Esophagus muscularis mucosa (tissue), 4 donors: ENCODE results near the gene RNF141. TPM values are rescaled to one million over a fixed set of nuclear protein-coding genes. Genes with fewer than 3 reads are reported as not detected.

Experiments used
- DNase-seq: peaks from one replicate; pipeline ENCODE4 v3.0.0-alpha.2; 2017; ENCODE audit errors: extremely low spot score
- H3K27ac ChIP-seq, 4 donors: fragments of 200-600 bp; sonication (generic); replicated peaks in 1 of 4; 1 replicate in 3 of 4; 2 replicates in 1 of 4; pipeline ENCODE4 v1.5.1; 2016 to 2019; ENCODE audit warnings: mild to moderate bottlenecking in 1 of 4
- H3K27me3 ChIP-seq, 4 donors: fragments of 200-600 bp; sonication (generic); one replicate each; pipeline versions ENCODE4 v1.5.1 to v1.6.0; 2016 to 2019
- H3K36me3 ChIP-seq, 4 donors: fragments of 200-600 bp; sonication (generic); one replicate each; pipeline ENCODE4 v1.5.1; 2016 to 2019
- H3K4me1 ChIP-seq, 4 donors: fragments of 200-600 bp; sonication (generic); one replicate each; pipeline ENCODE4 v1.5.1; 2016 to 2019
- H3K4me3 ChIP-seq, 4 donors: fragments of 200-600 bp; sonication (generic); 1 replicate in 2 of 4; 2 replicates in 2 of 4; pipeline ENCODE4 v1.5.1; 2016 to 2019; ENCODE audit warnings: mild to moderate bottlenecking in 4 of 4, moderate library complexity in 1 of 4
- H3K9me3 ChIP-seq, 4 donors: fragments of 200-600 bp; sonication (generic); 1 replicate in 3 of 4; 2 replicates in 1 of 4; pipeline ENCODE4 v1.5.1; 2016 to 2019
- CTCF ChIP-seq, 3 experiments: fragments of 200-600 bp in 2 of 3; fragments of 450-650 bp in 1 of 3; sonication (generic) in 2 of 3; IDR thresholded peaks; one replicate each; pipeline ENCODE4 v1.5.1; 2017 to 2019; ENCODE audit warnings: antibody characterized with exemption in 3 of 3, mild to moderate bottlenecking in 2 of 3, moderate library complexity in 1 of 3
- EP300 ChIP-seq: sonication (generic); formaldehyde crosslinking; IDR thresholded peaks from one replicate; pipeline ENCODE4 v1.6.1; 2017; ENCODE audit warnings: antibody characterized with exemption
- POLR2A ChIP-seq: fragments of 450-650 bp; IDR thresholded peaks from one replicate; pipeline ENCODE4 v1.6.1; 2017; ENCODE audit warnings: antibody characterized with exemption, moderate library complexity, mild to moderate bottlenecking, low read depth
- POLR2AphosphoS5 ChIP-seq, 2 donors: sonication (generic); formaldehyde crosslinking; IDR thresholded peaks; one replicate each; pipeline ENCODE4 v1.6.1; 2017; ENCODE audit warnings: antibody characterized with exemption in 2 of 2
- WGBS: methylation state at CpG from one replicate; pipeline ENCODE4 v1.1.5; 2018; 5-methylcytosine and 5-hydroxymethylcytosine counted together
- intact Hi-C: fragments of 100-400 bp; cut with DNase I; formaldehyde crosslinking; loops from one replicate; pipeline ENCODE4 v1.15.1; 2023
- total RNA-seq, 4 donors: library from RNA; depleted of rRNA; stranded (reverse); fragments of >200 nt; gene quantifications; one replicate each; pipeline versions ENCODE4 v1.1.0 to v1.2.1, GENCODE V29; 2016

The RNF141 gene
- total RNA-seq, 4 donors from 2014 or later, result 24.1 to 39.3 (median 34.9) TPM

DNA sequence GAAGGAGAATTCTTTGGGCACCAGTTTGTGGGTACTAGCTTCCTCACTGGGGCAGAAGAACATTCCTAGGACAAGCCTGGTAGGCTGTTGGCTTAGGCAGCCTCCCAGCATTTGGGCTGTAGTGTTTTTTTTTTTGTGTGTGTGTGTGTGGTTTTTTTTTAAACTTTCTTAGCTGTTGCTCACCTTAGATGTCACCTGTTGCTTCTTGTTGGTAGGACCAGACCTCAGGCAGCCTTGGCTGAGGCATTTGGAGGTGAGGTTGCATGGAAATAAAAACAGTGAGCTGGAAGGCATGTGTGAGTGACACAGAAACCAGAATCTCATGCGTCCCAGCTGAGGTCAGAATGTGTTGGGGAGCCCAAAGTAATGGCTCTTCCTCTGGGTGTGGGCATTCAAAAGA lies 64.6 kb downstream of the RNF141 start:
- intact Hi-C loops, result no loop called here
- WGBS, result 89% methylated on average over 1 of the region's 1 CpG

GRCh38 chr11:10474551-10474950 lies 66.4 kb downstream of the RNF141 start:
- intact Hi-C loops, result no loop called here

More for the DNA sequence above, 64.6 kb downstream of the RNF141 start:
- no peak overlapping the region for H3K4me3 ChIP-seq
- H3K27ac ChIP-seq, result no peak overlapping the region
- no peak for DNase-seq
- H3K27me3 ChIP-seq, result no peaks in the 10 kb centered on the region
- no peaks in the 10 kb centered on the region for H3K9me3 ChIP-seq
- no peaks in the 10 kb centered on the region for H3K36me3 ChIP-seq
- no peak for TF ChIP-seq POLR2A
- TF ChIP-seq CTCF (IDR thresholded peaks at IDR 0.05), result no peak
- no peak for TF ChIP-seq POLR2AphosphoS5 (IDR thresholded peaks at IDR 0.05)
- TF ChIP-seq EP300, result no peak
- H3K4me1 ChIP-seq, result peaks cover 0 to 12% (median 4%) of the 10 kb centered on the region in 4 donors

DNA sequence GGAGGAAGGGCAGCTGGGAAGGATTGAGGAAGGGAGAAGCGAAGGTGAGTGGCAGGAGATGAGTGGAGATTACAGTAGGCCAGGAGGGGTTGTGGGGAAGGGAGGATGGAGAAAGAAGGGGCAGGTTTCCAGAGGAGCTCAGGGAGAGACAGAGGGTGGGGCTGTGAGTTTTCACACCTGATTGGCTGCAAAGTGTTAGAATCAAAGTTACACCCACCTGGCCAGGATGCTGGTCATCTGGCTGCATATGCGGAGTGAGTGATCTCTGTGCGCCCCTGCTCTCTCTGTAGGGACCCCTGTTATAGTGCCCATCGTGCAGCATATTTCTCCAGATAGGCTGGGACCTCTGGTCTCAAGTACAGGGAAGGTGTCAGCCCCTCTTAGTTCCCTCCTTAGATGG lies 67.6 kb downstream of the RNF141 start:
- Histone ChIP-seq H3K4me3 (no peak overlapping the region), H3K36me3 (no peaks in the 10 kb centered on the region), H3K27me3 (no peaks in the 10 kb centered on the region), H3K27ac (no peak overlapping the region), H3K4me1 (no peaks in the 10 kb centered on the region), H3K9me3 (no peaks in the 10 kb centered on the region)
- WGBS, result 88% methylated on average over 4 of the region's 4 CpGs
- no peak for DNase-seq
- intact Hi-C loops, result no loop called here
- TF ChIP-seq EP300, result no peak
- TF ChIP-seq CTCF (IDR thresholded peaks at IDR 0.05), result no peak
- TF ChIP-seq POLR2AphosphoS5 (IDR thresholded peaks at IDR 0.05), result no peak
- TF ChIP-seq POLR2A, result no peak

More at GRCh38 chr11:10474551-10474950, 66.4 kb downstream of the RNF141 start:
- DNase-seq, result no peak
- 100% methylated on average over 1 of the region's 2 CpGs for WGBS
- H3K27ac ChIP-seq, result no peak overlapping the region
- peaks cover 0 to 11% (median 4%) of the 10 kb centered on the region in 4 donors for H3K4me1 ChIP-seq
- no peaks in the 10 kb centered on the region for H3K27me3 ChIP-seq
- no peaks in the 10 kb centered on the region for H3K9me3 ChIP-seq
- TF ChIP-seq EP300, result no peak
- no peak for TF ChIP-seq POLR2AphosphoS5 (IDR thresholded peaks at IDR 0.05)
- TF ChIP-seq POLR2A, result no peak
- TF ChIP-seq CTCF (IDR thresholded peaks at IDR 0.05), result no peak
- H3K4me3 ChIP-seq, result no peak overlapping the region
- no peaks in the 10 kb centered on the region for H3K36me3 ChIP-seq

GRCh38 chr11:10462746-10463300 lies 78.2 kb downstream of the RNF141 start:
- Histone ChIP-seq H3K9me3 (no peaks in the 10 kb centered on the region), H3K4me1 (no peaks in the 10 kb centered on the region), H3K27me3 (no peaks in the 10 kb centered on the region), H3K36me3 (peaks cover 0 to 14% (median 4%) of the 10 kb centered on the region in 4 donors), H3K4me3 (no peak overlapping the region), H3K27ac (no peak overlapping the region)
- TF ChIP-seq CTCF (IDR thresholded peaks at IDR 0.05) (no peak), POLR2AphosphoS5 (IDR thresholded peaks at IDR 0.05) (no peak), POLR2A (no peak), EP300 (no peak)
- DNase-seq, result no peak
- intact Hi-C loops, result no loop called here
- WGBS, result 93% methylated on average over 5 of the region's 5 CpGs

Other genes starting within 250 kb of the RNF141 start
- 10 to 100 TPM; 44.6 to 59.4 (median 53.4) TPM for gene SBF2, start 247.0 kb downstream of the RNF141 start, total RNA-seq
- gene ADM, start 236.1 kb downstream of the RNF141 start, total RNA-seq, result 100 to 1,000 TPM in 2 of 4 donors, 10 to 100 TPM in 2; 57.3 to 152 (median 105) TPM
- gene AMPD3, start 85.9 kb downstream of the RNF141 start, total RNA-seq, result 1 to 10 TPM; 3.8 to 7.5 (median 5.1) TPM
- 100 to 1,000 TPM in 1 of 4 donors, 10 to 100 TPM in 3; 59.5 to 150 (median 74.3) TPM for gene LYVE1, start 27.5 kb upstream of the RNF141 start, total RNA-seq
- 100 to 1,000 TPM; 205 to 338 (median 276) TPM for gene IRAG1, start 152.6 kb upstream of the RNF141 start, total RNA-seq
- 10 to 100 TPM; 17.9 to 26.6 (median 19.4) TPM for gene CTR9, start 210.1 kb upstream of the RNF141 start, total RNA-seq